IMR-90 (cell line): ENCODE data around the gene MRAP.

Source experiments
- CTCF ChIP-seq: conservative IDR thresholded peaks from 2 replicates; pipeline ENCODE4 v1.5.1; 2012; ENCODE audit warnings: mild to moderate bottlenecking, low read depth, low read length, improper control_type of control experiment
- FOS ChIP-seq: fragments of 150-350 bp; IDR thresholded peaks from 2 replicates; pipeline ENCODE4 v1.6.1; 2016; ENCODE audit warnings: low read depth, low read length
- MXI1 ChIP-seq: IDR thresholded peaks from 2 replicates; pipeline ENCODE4 v1.6.1; 2012; ENCODE audit warnings: low read depth, mild to moderate bottlenecking, low read length, moderate library complexity, borderline replicate concordance
- POLR2A ChIP-seq: IDR thresholded peaks from 2 replicates; pipeline ENCODE4 v1.6.1; 2012; ENCODE audit warnings: mild to moderate bottlenecking, low read depth, low read length
- RCOR1 ChIP-seq: IDR thresholded peaks from 2 replicates; pipeline ENCODE4 v1.6.1; 2012; ENCODE audit warnings: mild to moderate bottlenecking, low read length, improper control_type of control experiment; ENCODE audit not compliant: insufficient replicate concordance
- SMC3 ChIP-seq: fragments of 150-350 bp; IDR thresholded peaks from 2 replicates; pipeline ENCODE4 v1.6.1; 2016; ENCODE audit warnings: low read depth, mild to moderate bottlenecking, antibody characterized with exemption, low read length, moderate library complexity

GRCh38 chr21:32311621-32312020, 13.0 kb downstream of the MRAP start:
- no peak for TF ChIP-seq POLR2A
- no peak for TF ChIP-seq CTCF
- TF ChIP-seq RCOR1 = no peak
- no peak for TF ChIP-seq FOS
- no peak for TF ChIP-seq SMC3
- no peak for TF ChIP-seq MXI1
